OCI-LY7 (cell line): ENCODE data around the gene SUPT5H.

Experiments
- EZH2phosphoT487 ChIP-seq: fragments of 200-600 bp; sonication (generic); IDR thresholded peaks from 2 replicates; pipeline ENCODE4 v1.6.1; 2018; ENCODE audit warnings: low read depth, borderline replicate concordance, mild to moderate bottlenecking, mixed run types, antibody characterized with exemption, low read length, moderate library complexity, mixed read lengths
- TF ChIP-seq, protein P1 (sequence below): fragments of 200-600 bp; sonication (generic); conservative IDR thresholded peaks from 2 replicates; pipeline ENCODE4 v1.5.1; 2014; ENCODE audit warnings: mild to moderate bottlenecking, antibody characterized with exemption, low read length, moderate library complexity, mixed read lengths

DNA sequence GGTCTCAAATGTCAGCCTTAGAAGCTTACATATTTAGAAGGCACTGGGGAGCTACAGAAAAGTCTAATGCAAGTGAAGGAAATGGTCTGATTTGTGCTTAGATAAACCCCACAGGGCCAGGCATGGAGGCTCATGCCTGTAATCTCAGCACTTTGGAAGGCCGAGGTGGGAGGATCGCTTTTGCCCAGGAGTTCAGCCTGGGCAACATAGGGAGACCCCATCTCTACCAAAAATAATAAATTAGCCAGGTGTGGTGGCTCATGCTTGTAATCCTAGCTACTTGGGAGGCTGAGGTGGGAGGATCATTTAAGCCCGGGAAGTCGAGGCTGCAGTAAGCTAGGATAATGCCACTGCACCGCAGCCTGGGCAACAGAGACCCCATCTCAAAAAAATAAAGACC lies 50.7 kb downstream of the SUPT5H start:
- TF ChIP-seq EZH2phosphoT487 = no peak
- TF ChIP-seq, protein P1, sequence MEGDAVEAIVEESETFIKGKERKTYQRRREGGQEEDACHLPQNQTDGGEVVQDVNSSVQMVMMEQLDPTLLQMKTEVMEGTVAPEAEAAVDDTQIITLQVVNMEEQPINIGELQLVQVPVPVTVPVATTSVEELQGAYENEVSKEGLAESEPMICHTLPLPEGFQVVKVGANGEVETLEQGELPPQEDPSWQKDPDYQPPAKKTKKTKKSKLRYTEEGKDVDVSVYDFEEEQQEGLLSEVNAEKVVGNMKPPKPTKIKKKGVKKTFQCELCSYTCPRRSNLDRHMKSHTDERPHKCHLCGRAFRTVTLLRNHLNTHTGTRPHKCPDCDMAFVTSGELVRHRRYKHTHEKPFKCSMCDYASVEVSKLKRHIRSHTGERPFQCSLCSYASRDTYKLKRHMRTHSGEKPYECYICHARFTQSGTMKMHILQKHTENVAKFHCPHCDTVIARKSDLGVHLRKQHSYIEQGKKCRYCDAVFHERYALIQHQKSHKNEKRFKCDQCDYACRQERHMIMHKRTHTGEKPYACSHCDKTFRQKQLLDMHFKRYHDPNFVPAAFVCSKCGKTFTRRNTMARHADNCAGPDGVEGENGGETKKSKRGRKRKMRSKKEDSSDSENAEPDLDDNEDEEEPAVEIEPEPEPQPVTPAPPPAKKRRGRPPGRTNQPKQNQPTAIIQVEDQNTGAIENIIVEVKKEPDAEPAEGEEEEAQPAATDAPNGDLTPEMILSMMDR = no peak
